ENCODE results near the gene HIF1AN.

DNA sequence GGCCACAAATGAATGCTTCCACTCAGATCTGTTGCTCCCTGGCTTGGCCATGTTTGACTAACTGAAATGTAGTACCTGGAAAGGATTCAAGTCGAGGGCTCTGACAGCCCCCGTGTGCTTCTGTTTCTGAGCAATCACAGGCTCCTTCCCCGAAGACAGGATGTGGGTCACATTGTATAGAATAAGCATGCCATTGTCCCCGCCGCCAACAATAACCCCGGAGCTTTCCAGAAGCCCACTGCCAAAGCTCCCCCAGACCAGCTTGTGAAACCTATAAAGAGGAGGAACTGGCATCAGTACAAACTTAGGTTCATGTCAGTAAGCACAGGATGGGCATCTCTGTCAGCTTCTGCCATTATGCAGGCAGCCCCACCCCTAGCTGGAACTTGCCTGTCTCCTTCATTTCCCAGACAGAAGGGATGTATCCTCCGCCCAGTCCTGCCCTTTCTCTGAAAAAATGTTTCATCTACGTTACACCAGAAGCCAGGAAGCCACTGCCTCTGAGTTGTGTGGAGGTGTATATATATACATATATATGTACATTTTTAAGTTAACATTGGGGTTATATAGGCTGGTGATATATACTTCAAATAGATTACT is 26.4 kb upstream of the HIF1AN start:
- TF ChIP-seq, protein P1, sequence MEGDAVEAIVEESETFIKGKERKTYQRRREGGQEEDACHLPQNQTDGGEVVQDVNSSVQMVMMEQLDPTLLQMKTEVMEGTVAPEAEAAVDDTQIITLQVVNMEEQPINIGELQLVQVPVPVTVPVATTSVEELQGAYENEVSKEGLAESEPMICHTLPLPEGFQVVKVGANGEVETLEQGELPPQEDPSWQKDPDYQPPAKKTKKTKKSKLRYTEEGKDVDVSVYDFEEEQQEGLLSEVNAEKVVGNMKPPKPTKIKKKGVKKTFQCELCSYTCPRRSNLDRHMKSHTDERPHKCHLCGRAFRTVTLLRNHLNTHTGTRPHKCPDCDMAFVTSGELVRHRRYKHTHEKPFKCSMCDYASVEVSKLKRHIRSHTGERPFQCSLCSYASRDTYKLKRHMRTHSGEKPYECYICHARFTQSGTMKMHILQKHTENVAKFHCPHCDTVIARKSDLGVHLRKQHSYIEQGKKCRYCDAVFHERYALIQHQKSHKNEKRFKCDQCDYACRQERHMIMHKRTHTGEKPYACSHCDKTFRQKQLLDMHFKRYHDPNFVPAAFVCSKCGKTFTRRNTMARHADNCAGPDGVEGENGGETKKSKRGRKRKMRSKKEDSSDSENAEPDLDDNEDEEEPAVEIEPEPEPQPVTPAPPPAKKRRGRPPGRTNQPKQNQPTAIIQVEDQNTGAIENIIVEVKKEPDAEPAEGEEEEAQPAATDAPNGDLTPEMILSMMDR (IDR thresholded peaks at IDR 0.05): no peak
- TF ChIP-seq, protein P2, sequence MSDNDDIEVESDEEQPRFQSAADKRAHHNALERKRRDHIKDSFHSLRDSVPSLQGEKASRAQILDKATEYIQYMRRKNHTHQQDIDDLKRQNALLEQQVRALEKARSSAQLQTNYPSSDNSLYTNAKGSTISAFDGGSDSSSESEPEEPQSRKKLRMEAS (CRISPR knock-in tag; IDR thresholded peaks at IDR 0.05): no peak
- no peak for TF ChIP-seq RELA (CRISPR knock-in tag; IDR thresholded peaks at IDR 0.05; ENCODE audit: borderline replicate concordance)
- no peak for TF ChIP-seq ZNF138 (CRISPR knock-in tag; conservative IDR thresholded peaks at IDR 0.05)
- TF ChIP-seq ZNF121 (CRISPR knock-in tag; IDR thresholded peaks at IDR 0.05): no peak
- TF ChIP-seq FOXK1 (CRISPR knock-in tag; IDR thresholded peaks at IDR 0.05): no peak
- TF ChIP-seq, protein P3, sequence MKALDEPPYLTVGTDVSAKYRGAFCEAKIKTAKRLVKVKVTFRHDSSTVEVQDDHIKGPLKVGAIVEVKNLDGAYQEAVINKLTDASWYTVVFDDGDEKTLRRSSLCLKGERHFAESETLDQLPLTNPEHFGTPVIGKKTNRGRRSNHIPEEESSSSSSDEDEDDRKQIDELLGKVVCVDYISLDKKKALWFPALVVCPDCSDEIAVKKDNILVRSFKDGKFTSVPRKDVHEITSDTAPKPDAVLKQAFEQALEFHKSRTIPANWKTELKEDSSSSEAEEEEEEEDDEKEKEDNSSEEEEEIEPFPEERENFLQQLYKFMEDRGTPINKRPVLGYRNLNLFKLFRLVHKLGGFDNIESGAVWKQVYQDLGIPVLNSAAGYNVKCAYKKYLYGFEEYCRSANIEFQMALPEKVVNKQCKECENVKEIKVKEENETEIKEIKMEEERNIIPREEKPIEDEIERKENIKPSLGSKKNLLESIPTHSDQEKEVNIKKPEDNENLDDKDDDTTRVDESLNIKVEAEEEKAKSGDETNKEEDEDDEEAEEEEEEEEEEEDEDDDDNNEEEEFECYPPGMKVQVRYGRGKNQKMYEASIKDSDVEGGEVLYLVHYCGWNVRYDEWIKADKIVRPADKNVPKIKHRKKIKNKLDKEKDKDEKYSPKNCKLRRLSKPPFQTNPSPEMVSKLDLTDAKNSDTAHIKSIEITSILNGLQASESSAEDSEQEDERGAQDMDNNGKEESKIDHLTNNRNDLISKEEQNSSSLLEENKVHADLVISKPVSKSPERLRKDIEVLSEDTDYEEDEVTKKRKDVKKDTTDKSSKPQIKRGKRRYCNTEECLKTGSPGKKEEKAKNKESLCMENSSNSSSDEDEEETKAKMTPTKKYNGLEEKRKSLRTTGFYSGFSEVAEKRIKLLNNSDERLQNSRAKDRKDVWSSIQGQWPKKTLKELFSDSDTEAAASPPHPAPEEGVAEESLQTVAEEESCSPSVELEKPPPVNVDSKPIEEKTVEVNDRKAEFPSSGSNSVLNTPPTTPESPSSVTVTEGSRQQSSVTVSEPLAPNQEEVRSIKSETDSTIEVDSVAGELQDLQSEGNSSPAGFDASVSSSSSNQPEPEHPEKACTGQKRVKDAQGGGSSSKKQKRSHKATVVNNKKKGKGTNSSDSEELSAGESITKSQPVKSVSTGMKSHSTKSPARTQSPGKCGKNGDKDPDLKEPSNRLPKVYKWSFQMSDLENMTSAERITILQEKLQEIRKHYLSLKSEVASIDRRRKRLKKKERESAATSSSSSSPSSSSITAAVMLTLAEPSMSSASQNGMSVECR (CRISPR knock-in tag; IDR thresholded peaks at IDR 0.05; ENCODE audit: borderline replicate concordance): no peak
